ENCODE results near the gene STOX2. TPM values are rescaled to one million over a fixed set of nuclear protein-coding genes. Genes with fewer than 3 reads are reported as not detected.

The STOX2 gene
- total RNA-seq, 1 donor from 2014 or later: 26.7 TPM

DNA sequence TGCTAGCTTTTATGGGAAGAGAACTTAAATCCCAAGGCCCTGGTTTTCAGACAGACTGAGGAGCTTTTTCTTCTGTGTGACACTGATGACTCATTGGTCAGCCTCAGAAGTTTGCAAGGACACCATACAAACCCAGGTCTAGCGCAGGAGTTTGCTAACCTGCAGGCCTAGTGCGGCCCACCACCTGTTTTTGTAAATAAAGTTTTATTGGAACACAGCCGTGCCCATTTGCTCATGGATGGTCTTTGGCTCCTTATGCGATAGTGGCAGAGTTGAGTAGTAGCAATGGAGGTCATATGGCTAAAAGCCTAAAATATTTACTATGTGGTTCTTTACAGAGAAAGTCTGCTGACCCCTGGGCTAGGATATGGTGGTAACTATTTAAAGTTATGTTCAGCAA is 98.3 kb downstream of the STOX2 start:
- H3K27ac Mint-ChIP-seq (ENCODE audit: unreplicated experiment): no peak overlapping the region
- no peaks in the 10 kb centered on the region for H3K27me3 Mint-ChIP-seq (ENCODE audit: low read depth)
- TF ChIP-seq, protein P1, sequence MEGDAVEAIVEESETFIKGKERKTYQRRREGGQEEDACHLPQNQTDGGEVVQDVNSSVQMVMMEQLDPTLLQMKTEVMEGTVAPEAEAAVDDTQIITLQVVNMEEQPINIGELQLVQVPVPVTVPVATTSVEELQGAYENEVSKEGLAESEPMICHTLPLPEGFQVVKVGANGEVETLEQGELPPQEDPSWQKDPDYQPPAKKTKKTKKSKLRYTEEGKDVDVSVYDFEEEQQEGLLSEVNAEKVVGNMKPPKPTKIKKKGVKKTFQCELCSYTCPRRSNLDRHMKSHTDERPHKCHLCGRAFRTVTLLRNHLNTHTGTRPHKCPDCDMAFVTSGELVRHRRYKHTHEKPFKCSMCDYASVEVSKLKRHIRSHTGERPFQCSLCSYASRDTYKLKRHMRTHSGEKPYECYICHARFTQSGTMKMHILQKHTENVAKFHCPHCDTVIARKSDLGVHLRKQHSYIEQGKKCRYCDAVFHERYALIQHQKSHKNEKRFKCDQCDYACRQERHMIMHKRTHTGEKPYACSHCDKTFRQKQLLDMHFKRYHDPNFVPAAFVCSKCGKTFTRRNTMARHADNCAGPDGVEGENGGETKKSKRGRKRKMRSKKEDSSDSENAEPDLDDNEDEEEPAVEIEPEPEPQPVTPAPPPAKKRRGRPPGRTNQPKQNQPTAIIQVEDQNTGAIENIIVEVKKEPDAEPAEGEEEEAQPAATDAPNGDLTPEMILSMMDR (conservative IDR thresholded peaks at IDR 0.05): no peak
- H3K36me3 Mint-ChIP-seq (ENCODE audit: low read depth): peaks cover 38% of the 10 kb centered on the region
- H3K4me3 Mint-ChIP-seq: no peak overlapping the region
- H3K4me1 Mint-ChIP-seq: no peaks in the 10 kb centered on the region
- peaks cover 2% of the 10 kb centered on the region for H3K9me3 Mint-ChIP-seq
- no peak for DNase-seq (ENCODE audit: low read depth, low spot score)

DNA sequence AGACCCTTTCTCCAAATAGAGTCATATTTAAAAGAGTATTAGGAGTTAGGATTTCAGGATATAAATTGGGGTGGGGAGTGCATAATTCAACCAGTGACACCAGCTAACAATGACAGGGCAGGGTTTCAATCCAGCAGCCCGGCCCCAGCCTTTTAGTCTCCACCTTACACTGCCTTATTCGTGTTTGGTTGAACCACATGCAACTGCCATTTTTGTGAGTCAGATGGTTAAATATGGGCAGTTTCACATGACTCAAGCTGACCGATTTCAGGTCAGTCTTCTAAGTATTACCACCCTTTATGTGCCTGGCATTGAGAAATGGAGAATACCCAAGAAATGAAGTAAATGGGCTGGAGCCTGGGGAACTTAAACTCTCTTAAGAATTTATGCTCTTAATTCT is 102.8 kb downstream of the STOX2 start:
- H3K4me3 Mint-ChIP-seq: no peak overlapping the region
- no peak overlapping the region for H3K27ac Mint-ChIP-seq (ENCODE audit: unreplicated experiment)
- H3K4me1 Mint-ChIP-seq: peaks cover 3% of the 10 kb centered on the region
- TF ChIP-seq, protein P1 (conservative IDR thresholded peaks at IDR 0.05): no peak
- no peaks in the 10 kb centered on the region for H3K27me3 Mint-ChIP-seq (ENCODE audit: low read depth)
- H3K36me3 Mint-ChIP-seq (ENCODE audit: low read depth): peaks cover 41% of the 10 kb centered on the region
- DNase-seq (ENCODE audit: low read depth, low spot score): no peak
- peaks cover 2% of the 10 kb centered on the region for H3K9me3 Mint-ChIP-seq

DNA sequence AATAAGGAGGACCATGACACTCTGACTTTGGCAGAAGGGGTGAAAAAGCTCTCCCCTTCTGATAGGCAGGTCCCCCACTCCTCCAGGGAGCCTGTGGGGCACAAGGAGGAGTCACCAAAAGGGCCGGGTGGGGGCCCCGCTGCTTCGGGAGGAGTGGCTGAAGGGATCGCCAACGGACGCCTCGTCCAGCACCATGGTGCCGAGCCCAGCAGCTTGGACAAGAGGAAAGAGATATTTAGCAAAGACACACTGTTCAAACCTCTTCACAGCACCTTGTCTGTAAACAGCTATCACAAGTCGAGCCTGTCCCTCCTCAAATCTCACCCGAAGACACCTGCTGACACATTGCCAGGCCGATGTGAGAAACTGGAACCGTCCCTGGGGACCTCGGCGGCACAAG is 105.6 kb downstream of the STOX2 start:
- Mint-ChIP-seq H3K4me3 (no peak overlapping the region), H3K9me3 (peaks cover 2% of the 10 kb centered on the region), H3K4me1 (peaks cover 8% of the 10 kb centered on the region), H3K27ac (ENCODE audit: unreplicated experiment) (no peak overlapping the region), H3K36me3 (ENCODE audit: low read depth) (peaks cover 35% of the 10 kb centered on the region), H3K27me3 (ENCODE audit: low read depth) (no peaks in the 10 kb centered on the region)
- TF ChIP-seq, protein P1 (conservative IDR thresholded peaks at IDR 0.05): no peak
- no peak for DNase-seq (ENCODE audit: low read depth, low spot score)

DNA sequence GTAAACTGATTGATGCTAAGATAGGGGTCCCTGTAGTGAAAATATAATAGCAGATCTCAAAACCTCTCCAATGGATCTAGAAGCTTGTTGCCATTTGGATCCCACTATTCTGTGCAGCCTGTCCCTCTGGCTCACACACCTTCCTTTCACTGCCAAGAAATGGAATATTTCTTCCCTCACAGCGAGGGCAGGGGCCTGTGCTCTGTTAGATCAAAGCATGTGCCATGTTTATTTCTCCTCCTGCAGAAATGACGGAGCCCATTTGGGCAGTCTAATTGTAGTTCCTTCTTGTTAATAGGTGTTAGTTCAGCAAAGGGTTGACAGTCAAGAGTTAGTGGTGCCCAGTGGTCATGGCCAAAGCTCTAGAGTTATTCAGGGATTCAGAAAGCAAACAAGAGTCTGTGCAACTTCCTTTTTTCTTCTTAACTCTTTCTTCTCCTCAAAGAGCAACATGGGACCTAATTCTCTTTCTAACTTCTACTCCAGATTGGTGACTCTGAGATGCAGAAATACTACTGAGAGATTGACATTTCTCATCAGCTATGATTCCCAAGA is 106.8 kb downstream of the STOX2 start:
- no peak overlapping the region for H3K4me3 Mint-ChIP-seq
- DNase-seq (ENCODE audit: low read depth, low spot score): no peak
- H3K36me3 Mint-ChIP-seq (ENCODE audit: low read depth): peaks cover 35% of the 10 kb centered on the region
- H3K27ac Mint-ChIP-seq (ENCODE audit: unreplicated experiment): no peak overlapping the region
- H3K9me3 Mint-ChIP-seq: no peaks in the 10 kb centered on the region
- peaks cover 8% of the 10 kb centered on the region for H3K4me1 Mint-ChIP-seq
- TF ChIP-seq, protein P1 (conservative IDR thresholded peaks at IDR 0.05): no peak
- no peaks in the 10 kb centered on the region for H3K27me3 Mint-ChIP-seq (ENCODE audit: low read depth)

DNA sequence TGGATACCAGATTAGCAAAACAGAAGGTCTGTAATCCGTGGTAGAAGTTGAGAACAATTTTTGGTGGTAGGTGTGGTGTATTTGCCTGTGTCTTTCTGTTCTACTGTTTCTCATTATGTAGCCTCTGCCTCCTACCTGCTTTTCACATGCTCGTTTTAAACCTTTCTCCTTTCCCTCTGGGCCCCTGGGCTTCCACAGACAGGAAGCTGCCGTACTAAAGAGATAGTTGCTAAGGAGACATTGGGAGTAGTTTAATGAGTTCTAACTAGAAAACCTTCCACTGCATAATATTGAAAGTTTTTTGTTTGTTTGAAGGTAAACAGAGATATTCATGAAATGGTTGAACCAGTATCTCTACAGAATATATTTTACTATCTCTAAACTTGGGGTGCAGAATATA is 107.8 kb downstream of the STOX2 start:
- Mint-ChIP-seq H3K36me3 (ENCODE audit: low read depth) (peaks cover 35% of the 10 kb centered on the region), H3K27me3 (ENCODE audit: low read depth) (no peaks in the 10 kb centered on the region), H3K4me3 (no peak overlapping the region), H3K27ac (ENCODE audit: unreplicated experiment) (peak overlapping the region; percentile 46), H3K9me3 (no peaks in the 10 kb centered on the region), H3K4me1 (peaks cover 8% of the 10 kb centered on the region)
- TF ChIP-seq, protein P1 (conservative IDR thresholded peaks at IDR 0.05): no peak
- no peak for DNase-seq (ENCODE audit: low read depth, low spot score)
